GM13977 (cell line): Measurements from ENCODE around the gene FAM162B.
"Not testable (repeated sequence)": the region's sequence is repeated elsewhere in the genome, so short reads cannot be mapped to it uniquely, and the experiment has no call there.

Experiments
- DNase-seq: peaks from one replicate; pipeline ENCODE4 v3.0.0; 2012; ENCODE audit warnings: low spot score
- in situ Hi-C: fragments of 300-500 bp; cut with MboI; formaldehyde crosslinking; loops from one replicate; pipeline ENCODE4 v1.12.0; 2022; ENCODE audit warnings: low sequenced_read_pairs, low pct_unique_long_range_greater_than_20kb, mixed read lengths, inconsistent platforms; ENCODE audit not compliant: unreplicated experiment
- TF ChIP-seq, protein P1 (sequence below): IDR thresholded peaks from 2 replicates; pipeline ENCODE4 v1.5.1; 2012; ENCODE audit warnings: mild to moderate bottlenecking, control low read depth; ENCODE audit not compliant: insufficient read depth; ENCODE audit errors: extremely low read depth, missing control alignments

FAM162B gene

DNA sequence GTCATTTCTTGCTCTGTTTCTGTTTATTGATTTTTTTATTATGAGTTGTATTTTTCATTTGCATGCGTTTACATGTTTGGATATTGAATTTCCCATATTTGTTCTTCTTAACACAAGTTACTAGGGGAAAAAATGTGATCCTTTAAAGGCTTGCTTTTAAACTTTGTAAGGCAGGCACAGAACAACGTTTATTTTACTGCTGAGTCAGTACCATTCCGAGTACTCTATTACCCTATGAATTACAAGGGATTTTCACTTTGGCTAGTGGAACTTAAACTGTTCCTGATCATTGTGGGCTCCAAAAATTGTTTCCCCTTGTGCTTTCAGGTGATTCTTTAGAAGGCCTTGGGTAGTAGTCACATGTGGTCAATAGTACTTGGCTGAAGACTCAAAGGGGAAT lies 28.5 kb downstream of the FAM162B start:
- no peak for DNase-seq
- in situ Hi-C loops, result no loop called here

DNA sequence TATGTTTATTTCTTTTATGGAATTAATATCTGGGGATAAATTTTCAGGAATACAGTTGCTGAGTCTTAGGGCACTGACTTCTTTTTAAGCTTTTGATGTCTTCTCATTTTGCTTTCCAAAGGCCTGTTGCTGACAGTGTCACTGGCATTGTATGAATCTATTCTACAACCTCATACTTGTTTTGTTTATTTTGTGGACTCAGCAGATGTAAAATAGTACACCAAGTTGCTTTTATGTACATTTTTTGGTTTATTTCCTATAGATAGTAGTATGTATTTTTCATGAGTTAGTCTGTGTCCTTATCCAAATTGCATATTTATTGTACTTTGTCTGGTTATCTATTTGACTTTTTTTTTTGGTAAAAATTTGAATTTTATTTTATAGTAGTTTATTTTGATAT lies 35.0 kb downstream of the FAM162B start:
- no peak for DNase-seq
- in situ Hi-C loops, result no loop called here
- TF ChIP-seq, protein P1, sequence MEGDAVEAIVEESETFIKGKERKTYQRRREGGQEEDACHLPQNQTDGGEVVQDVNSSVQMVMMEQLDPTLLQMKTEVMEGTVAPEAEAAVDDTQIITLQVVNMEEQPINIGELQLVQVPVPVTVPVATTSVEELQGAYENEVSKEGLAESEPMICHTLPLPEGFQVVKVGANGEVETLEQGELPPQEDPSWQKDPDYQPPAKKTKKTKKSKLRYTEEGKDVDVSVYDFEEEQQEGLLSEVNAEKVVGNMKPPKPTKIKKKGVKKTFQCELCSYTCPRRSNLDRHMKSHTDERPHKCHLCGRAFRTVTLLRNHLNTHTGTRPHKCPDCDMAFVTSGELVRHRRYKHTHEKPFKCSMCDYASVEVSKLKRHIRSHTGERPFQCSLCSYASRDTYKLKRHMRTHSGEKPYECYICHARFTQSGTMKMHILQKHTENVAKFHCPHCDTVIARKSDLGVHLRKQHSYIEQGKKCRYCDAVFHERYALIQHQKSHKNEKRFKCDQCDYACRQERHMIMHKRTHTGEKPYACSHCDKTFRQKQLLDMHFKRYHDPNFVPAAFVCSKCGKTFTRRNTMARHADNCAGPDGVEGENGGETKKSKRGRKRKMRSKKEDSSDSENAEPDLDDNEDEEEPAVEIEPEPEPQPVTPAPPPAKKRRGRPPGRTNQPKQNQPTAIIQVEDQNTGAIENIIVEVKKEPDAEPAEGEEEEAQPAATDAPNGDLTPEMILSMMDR, result no peak

More for the DNA sequence above, 28.5 kb downstream of the FAM162B start:
- TF ChIP-seq, protein P1, result no peak

DNA sequence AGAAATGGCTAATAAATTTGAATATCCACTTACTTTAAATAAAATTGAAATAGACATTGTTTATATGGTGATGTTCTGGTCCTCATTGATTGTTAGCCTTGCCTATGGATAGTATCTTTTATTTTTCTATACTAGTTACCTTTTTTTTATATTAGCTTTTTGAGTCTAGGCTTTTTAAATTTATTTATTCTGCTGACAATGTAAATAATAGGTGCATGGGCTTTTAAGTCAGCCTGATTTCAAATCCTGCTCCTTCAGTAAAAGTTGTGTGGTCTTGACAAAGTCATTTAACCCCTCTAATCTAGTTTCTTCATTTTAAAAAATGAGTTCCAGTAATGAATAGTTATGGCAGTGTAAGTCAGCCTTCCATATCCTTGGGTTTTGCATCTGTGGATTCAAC lies 38.6 kb downstream of the FAM162B start:
- in situ Hi-C loops, result no loop called here
- TF ChIP-seq, protein P1, result no peak
- DNase-seq, result no peak

DNA sequence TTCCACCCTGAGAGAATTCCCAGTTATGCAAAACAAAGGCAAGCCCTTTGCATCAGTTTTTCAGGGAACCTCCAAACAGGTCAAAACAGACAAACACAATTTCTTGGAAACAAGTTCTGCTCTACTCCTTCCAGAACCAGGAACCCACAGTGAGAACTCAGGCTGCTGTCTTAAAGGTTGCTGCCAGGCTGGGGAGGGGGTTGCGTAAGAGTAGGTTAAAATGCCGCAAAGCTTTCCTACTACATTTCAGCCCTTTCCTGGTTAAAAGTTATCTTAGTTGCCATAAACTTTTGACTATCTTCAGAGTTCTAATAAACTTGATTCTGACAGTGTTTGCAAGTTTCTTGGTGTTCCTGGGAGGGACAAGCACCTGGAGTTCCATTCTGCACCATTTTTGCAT lies 50.8 kb downstream of the FAM162B start:
- DNase-seq, result no peak
- TF ChIP-seq, protein P1, result no peak
- in situ Hi-C loops, result no loop called here

DNA sequence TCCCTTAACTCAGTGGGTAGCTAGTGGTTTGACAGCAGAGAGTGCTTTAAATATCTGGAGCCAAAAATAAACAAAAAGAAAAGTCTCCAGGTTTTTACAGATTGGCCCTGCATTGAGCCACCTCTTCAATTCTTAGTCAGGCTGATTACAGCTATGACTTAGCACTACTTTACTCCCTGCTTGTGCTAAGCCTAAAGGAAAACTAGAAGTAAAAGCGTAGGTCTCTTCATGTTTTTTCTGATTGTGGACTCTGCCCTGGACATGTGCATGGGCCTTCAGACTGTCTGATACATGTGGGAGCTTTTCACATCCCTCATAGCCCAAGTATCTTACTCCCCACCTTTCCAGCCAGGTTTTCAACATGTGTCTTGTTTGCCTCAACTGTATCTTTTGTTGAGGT lies 51.2 kb downstream of the FAM162B start:
- in situ Hi-C loops, result no loop called here
- TF ChIP-seq, protein P1, result no peak
- DNase-seq, result no peak

DNA sequence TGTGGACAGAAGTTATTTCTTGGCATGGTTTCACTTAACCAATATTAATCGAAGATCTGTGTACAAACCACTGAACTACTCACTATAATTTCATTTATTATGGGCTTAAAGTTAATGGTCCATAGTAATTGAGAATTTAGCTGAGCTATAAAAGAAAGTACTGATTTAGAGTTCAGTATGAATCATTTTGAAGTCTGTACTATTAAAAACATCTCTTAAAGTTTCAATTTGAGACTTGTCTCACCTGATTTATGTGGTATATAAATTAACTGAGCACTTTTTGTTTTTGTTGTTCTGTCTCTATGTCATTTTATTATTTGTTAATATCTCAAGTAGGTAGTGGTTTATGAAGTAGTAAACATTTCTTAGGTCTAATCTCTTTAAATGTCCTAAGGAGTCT lies 59.6 kb downstream of the FAM162B start:
- in situ Hi-C loops, result no loop called here
- no peak for DNase-seq
- TF ChIP-seq, protein P1, result no peak

DNA sequence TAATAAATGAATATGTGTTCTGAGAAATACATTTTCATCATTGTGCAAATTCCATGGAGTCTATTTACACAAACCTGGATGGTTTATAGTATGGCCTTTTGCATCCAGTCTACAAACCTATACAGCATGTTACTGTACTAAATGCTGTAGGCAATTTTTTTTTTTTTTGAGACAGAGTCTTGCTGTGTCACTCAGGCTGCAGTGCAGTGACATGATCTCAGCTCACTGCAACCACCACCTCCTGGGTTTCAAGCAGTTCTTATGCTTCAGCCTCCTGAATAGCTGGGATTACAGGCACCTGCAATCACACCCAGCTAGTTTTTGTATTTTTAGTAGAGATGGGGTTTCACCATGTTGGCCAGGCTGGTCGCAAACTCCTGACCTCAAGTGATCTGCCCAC lies 61.6 kb downstream of the FAM162B start:
- DNase-seq, in situ Hi-C loops: not testable (repeated sequence)
